Measurements from ENCODE around the gene NOVA1.

Gene NOVA1

DNA sequence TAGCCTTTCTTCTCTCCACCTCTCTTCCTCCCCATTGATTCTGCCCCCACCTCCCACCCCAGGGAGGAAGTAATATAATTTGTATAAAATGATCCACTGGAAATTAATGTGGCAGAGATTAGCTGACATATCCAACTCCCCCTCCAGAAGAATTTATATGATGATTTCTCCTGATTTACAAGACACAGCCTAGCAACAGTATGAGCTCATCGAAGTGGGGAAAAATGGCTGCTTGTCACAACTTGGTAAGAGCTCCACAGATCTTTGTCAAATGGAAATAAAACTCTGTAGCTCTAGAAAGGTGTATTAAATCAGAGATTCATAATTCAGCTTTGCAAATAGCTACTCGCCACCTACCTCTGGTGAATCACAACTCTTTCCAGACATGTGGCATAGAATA lies 195.7 kb downstream of the NOVA1 start:
- Histone ChIP-seq H3K27ac (no peak overlapping the region), H3K4me3 (no peak overlapping the region)
- DNase-seq (ENCODE audit: low spot score), result no peak
- TF ChIP-seq, protein P1, sequence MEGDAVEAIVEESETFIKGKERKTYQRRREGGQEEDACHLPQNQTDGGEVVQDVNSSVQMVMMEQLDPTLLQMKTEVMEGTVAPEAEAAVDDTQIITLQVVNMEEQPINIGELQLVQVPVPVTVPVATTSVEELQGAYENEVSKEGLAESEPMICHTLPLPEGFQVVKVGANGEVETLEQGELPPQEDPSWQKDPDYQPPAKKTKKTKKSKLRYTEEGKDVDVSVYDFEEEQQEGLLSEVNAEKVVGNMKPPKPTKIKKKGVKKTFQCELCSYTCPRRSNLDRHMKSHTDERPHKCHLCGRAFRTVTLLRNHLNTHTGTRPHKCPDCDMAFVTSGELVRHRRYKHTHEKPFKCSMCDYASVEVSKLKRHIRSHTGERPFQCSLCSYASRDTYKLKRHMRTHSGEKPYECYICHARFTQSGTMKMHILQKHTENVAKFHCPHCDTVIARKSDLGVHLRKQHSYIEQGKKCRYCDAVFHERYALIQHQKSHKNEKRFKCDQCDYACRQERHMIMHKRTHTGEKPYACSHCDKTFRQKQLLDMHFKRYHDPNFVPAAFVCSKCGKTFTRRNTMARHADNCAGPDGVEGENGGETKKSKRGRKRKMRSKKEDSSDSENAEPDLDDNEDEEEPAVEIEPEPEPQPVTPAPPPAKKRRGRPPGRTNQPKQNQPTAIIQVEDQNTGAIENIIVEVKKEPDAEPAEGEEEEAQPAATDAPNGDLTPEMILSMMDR (IDR thresholded peaks at IDR 0.05), result no peak

DNA sequence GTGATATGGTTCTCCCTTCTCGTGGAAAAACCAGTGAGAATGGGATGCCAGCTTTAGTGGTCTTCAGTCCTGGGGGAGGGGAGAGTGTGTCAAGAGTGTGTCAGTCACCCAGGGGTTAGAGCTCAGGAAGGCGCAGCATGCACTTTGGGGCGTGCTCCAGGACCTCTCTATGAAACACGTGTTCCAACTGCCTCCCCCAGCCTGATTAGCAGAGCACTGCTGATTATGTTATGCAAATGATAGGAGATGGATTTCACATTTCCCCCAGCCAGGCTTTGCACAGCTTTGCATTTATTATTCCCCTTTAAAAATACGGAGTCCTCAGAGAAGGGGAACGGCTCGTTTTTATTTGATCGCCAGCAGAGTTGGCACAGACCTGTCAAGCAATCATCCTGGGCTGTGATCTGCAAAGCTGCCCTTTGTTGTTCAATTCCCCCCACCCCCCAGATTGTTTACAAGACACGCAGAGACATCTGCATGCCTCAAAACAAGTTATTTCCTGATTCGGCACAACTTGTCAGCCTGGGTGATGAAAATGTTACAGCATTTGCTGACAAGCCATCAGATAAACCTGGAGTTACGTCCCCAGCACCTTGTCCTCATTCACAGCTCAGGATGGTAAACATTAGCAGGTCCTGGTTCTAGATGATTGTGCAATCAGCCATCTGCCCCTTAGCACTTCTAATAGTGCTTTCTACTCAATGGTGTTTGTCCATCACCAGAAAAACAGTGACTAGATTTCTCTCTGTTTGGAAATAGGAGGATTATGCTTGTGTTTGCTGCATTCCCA lies 196.5 kb downstream of the NOVA1 start:
- Histone ChIP-seq H3K4me3 (no peak overlapping the region), H3K27ac (no peak overlapping the region)
- DNase-seq (ENCODE audit: low spot score), result no peak
- TF ChIP-seq, protein P1 (IDR thresholded peaks at IDR 0.05), result no peak

DNA sequence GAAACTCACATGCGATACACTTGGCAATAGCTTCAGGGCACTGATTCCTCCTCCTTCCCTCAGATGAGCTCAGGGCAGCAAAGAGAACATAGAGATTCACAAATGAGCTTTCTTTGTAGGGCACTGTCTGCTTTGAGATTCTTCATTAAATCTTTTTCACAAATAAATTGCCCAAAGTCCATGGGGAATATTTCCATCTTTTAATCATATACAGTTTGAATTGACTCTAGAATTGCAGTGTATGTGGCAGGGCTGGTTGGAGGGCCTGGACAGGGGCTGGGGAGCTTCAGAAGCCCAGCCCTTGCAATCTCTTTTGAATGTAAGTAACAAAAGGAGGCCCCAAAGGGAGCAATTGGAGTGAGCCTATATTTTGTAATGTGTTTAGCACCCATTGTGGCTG lies 197.5 kb downstream of the NOVA1 start:
- TF ChIP-seq, protein P1 (IDR thresholded peaks at IDR 0.05), result no peak
- Histone ChIP-seq H3K27ac (no peak overlapping the region), H3K4me3 (no peak overlapping the region)
- no peak for DNase-seq (ENCODE audit: low spot score)

DNA sequence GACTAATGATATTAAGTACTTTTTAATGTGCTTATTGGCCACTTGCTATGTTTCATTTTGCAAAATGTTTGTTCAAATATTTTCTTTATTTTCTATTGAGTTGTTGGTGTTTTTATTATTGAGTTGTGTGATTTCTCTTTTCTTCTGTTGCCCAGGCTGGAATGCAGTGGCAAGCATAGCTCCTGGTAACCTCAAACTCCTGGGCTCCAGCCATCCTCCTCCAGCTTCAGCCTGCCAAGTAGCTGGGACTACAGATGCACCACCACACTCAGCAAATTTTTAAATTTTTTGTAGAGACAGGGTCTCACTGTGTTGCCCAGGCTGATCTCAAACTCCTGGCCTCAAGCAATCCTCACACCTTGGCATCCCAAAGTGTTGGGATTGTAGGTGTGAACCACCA lies 199.2 kb downstream of the NOVA1 start:
- TF ChIP-seq, protein P1 (IDR thresholded peaks at IDR 0.05), result no peak
- Histone ChIP-seq H3K4me3 (no peak overlapping the region), H3K27ac (no peak overlapping the region)
- no peak for DNase-seq (ENCODE audit: low spot score)

All from coronary artery (tissue), 2 donors.